DMS 273 (cell line): Measurements from ENCODE around the gene SCAMP4.
"Not testable (repeated sequence)": the region's sequence is repeated elsewhere in the genome, so short reads cannot be mapped to it uniquely, and the experiment has no call there.

Source experiments
- DNase-seq: peaks from one replicate; lab custom pipeline; 2025; ENCODE audit not compliant: unreplicated experiment; lab: John Stamatoyannopoulos, UW

The SCAMP4 gene

DNA sequence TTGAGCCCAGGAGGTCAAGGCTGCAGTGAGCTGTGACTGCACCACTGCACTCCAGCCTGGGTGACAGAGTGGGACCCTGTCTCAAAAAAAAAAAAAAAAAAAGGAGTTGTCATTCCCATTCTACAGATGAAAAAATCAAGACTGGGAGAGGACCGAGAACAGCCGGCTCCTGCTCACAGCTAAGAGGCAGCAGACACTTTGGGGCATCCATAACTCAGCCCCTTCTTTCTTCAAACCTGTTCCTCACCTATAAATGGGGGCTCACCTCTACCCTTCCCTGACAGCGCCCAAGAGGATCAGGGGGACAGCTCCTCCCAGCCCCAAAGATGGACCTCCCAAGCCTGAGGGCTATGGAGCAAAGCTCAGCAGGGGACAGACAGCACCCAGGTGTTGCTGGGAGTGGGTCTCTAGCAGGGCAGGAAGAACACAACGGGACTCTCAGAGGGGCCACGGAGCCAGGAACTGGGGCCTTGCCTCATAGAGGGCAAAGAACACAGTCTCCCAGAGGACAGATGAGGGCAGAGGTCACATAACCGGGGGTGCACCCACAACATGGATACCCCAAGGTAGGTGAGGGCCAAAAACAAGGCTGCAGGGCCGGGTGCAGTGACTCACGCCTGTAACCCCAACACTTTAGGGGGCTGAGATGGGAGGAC, 38.4 kb upstream of the SCAMP4 start:
- DNase-seq = no peak

DNA sequence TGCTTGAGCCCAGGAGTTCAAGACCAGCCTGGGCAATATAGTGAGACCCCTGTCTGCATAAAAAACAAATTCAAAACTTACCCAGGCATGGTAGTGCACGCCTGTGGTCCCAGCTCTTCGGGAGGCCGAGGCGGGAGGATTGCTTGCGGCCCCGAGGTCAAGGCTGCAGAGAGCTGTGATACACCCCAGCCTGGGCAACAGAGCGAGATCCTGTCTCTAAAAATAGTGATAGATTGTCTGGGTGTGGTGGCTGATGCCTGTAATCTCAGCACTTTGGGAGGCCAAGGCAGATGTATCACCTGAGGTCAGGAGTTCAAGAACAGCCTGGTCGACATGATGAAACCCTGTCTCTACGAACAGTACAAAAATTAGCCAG, 37.9 kb upstream of the SCAMP4 start:
- DNase-seq = no peak

DNA sequence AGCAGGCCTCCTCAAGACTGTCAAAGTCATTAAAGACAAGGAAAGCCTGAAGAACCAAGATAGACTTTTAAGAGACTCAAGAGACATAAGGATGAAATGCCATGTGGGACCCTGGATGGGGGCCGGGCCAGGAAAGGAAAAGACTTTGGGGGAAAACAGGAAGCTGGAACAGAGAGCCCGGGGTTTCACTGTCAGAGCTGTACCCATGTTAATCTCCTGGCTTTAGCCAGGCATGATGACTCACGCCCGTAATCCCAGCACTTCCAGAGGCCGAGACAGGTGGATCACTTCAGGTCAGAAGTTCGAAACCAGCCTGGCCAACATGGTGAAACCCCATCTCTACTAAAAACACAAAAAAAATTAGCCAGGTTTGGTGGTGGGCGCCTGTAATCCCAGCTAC, 36.2 kb upstream of the SCAMP4 start:
- no peak for DNase-seq

DNA sequence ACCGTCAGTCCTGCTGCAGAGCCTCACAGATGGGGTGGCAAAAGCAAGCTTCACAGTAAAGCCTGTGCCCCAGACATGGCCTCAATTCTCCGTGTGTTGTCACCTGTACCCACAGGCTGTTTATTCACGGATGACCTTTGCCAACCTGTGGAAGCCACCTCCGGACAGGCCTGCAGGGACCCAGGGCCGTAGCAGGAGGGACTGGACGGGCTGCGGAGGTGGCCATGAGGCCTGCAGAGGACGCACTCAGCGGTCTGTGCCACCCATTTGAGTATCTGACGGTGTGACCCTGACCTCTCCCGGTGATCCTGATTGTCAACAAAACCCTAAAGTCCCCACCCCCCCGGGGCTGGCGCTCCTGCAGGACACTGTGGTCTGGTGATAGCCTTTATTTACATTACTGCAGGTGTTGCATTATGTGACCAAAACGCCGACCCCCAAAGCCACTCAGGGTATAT, 34.0 kb upstream of the SCAMP4 start:
- no peak for DNase-seq

DNA sequence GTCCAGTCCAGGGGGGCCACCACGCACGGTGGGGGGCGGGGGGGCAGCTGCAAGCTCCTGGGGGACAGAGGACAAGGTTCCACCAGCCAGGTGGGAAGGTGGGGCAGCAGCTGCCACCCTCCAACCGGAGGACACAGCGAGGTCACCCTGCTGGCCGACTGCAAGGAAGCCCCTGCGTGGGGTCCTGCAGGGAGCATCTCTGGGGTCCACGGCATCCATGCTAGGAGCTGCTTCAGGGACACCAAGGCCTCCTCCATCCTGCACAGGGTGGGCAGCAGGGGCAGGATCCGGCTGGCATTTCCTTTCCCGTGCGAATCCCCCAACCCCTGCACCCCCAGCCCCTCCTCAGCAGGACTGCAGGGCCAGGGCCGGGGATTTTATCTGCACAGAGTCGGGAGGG, 33.6 kb upstream of the SCAMP4 start:
- no peak for DNase-seq

DNA sequence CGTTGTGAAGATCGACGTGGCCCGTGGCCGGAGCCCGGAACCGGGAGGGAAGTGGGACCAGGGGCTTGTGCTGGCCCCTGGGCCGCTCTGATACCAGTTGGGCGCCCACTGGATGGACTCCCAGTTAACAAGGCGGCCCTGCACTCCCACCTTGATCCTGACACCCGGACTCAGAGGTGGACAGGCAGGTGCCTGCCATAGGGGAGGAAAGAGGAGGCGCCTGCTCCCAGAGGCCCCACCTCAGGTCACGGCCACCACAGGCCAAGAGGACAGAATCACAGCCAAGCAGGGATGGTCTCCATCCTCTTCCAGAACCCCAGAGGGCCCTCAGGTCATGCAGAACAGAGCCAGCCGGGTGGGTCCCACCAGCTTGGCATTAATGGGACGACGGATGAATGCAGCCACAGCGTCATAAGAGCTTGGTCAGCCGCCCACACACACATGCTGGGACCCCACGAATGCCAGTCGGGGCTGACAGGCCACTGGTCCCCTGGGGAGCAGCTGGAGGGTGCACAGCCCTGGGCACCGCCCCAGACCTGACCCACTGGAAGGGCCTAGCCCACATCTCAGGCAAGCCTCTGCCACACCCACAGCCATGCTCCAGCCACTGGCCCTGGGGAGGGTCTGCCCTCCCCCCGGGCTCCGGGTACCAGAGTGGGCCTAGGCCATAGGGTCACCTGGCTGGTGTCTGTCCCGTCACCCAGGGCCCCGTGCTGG, 32.2 kb upstream of the SCAMP4 start:
- DNase-seq = no peak

DNA sequence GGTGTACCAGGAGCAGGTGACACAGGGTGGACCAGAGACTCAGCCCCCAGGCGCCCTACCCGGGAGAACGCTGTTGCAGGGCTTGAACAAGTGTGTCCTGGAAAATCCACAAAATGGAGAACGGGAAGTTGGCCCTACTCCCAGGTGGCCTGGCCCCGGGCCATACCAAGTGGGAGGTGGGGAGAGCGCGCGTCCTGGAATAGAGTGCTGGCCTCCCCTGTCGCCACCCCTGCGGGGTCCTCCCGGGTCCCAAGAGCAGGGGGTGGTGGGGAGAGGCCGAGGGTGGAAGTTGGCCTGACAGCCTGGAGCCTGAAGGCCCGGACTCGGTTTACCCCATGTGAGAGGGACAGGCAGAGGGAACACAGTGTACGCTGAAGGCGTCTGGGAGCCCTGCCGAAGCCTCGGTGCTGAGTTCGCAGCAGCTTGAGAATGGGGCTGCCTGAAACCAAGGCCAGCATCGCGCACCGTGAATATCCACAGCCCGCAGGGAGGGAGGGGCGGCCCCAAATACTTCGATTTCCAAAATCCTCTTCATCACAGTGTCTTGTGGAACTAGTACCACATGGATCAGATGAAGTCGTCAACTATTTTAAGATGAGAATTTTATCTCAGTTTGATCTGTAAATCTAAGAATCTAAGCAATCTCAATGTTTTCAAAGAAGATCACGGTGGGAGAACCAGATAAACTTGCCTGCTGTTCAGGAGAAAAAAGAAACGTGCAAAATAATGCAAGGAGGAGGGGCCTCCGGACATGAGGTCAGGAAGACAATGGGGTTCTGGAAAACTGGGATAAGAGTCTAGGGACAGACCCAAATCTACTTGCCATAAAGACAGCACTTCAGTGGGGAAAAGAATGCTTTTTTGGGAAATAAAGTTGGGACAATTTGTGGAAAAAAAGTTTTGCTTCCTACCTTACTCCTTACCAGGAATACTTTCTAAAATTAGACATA, 31.4 kb upstream of the SCAMP4 start:
- peak; percentile 84 for DNase-seq

DNA sequence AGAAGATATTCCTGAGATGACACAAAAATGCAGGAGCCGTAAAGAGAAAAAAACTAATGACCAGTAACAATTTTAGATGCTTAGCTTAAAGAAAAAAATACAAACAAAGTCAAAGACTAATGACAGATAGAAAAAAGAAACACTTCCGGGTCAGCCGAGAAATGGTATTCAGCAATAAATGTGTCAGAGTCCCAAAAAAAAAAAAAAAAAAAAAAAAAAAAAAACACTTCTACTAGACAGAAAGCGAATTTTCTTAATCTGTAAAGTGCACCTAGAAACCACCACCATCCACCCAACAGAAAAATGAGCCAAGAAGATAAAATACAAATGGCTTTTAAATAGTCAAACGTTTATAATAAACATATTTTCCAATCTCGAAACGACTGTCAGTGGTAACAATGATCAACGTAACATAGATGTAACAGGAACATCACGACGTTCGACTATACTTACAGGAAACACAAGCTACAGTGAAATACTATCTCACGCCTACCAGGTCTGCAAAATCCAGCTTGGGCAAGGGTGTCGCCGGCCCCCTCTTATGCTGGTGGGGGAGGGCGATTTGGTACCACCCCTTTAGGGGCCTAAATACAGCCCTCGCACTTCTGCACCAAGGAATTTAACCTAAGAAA, 30.5 kb upstream of the SCAMP4 start:
- peak; percentile 49 for DNase-seq

DNA sequence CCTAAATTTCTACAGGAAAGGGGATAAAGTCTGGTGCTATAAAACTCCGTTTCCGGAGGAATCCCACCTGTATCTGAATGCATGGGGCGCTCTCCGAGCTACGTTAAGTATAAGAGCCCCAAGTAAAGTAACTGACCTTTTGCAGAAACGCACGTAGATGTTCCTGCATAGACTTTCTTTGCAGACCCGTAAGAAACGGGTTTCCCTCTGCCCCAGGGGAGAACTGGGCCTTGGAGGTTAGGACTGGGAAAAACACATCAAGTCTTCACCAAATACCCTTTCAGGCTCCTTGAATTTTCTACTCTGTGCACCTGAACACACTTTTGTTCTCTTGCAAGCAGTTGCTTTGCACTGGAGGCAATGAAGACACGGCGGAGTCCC, 29.9 kb upstream of the SCAMP4 start:
- not testable (repeated sequence) for DNase-seq

DNA sequence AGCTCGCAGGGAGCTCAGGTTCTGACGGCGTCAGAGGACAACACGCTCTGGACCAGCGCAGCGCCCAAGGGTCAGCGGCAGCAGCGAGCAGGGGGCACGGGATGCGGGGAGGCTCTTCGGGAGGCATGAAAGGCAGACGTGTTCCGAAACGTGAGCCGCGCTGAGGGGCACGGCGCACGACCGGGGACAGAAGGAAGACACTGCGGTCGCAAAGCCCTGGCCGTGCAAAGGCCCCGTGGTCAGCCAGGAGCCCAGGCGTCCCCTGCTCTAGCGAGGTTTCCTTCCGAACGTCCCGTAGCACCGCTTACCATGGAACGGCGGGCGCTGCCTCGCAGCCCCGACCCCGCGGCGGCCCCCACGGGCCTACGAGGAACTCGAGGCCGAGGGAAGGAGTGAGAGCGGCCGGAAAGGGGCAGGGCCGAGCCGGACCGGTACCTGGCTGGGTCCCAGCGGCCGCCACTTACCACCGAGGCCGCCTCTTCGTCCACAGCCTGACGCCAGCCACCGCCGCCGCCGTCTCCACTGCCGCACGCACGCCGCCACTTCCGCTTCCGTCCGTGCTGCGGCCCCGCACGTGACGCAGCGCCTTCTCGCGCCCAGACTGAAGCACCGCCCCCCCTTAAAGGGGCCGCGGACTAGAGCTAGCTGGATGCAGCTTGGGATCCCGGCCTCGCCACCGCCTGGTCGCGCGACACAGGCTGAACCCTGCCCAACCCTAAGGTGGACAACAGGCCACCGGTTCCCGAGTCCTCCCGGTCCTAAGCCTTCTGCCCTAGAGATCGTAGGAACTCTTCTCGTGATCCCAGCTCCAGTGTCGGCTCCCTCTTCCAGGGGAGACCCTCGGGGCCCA, 29.3 kb upstream of the SCAMP4 start:
- DNase-seq = peak; percentile 96

DNA sequence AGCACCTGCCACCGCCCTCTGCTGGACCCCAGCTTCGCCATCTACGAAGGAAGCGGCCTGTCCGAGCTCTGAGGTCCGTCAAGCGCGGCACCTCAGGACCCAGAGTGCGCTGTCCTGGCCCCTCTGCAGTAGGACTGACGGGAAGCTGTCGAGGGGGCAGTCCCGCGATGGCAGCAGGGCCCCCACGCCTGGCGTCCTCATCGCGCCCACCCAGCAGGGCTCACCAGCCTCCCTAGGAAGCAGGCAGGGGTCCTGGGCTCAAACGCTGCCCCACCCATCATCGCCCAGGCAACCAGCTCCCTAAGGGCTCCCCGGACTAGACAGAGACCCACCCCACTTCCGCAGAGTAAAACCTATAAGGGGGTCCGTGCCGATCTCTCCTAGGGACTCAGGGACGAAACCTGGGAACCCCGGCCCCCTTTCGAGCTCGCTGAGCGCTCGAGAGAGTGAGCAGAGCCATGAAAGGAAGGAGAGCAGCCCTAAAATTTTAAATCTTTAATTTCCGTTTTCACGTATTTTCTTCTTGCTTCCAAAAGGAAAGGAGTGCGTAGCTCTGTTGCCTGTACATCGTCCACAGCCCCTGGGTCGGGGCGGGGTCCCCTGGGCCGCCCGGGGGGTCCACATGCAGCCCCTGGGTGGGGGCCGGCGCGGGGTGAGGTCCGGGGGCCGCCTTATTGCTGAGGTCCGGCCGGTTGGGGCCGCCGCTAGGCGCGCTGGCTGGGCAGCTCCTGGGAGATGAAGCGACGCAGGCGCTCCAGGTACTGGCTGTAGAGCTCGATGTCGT, 28.5 kb upstream of the SCAMP4 start:
- not testable (repeated sequence) for DNase-seq

DNA sequence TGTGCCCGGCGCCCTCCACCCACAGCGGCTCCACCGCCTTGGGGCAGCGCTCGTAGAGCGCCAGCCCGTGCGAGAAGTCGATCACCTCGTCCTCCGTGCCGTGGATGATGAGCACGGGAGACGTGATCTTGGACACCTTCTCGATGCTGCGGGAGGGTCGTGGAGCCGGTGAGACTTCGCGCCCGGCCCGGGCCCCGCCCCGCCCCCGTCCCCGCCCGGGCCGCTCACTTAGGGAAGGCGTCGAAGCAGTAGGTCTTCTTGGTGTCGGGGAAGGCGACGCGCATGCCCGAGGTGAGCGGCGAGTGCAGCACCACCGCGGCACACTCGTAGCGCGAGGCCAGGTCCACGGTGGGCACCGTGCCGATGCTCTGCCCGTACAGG, 27.9 kb upstream of the SCAMP4 start:
- not testable (repeated sequence) for DNase-seq

DNA sequence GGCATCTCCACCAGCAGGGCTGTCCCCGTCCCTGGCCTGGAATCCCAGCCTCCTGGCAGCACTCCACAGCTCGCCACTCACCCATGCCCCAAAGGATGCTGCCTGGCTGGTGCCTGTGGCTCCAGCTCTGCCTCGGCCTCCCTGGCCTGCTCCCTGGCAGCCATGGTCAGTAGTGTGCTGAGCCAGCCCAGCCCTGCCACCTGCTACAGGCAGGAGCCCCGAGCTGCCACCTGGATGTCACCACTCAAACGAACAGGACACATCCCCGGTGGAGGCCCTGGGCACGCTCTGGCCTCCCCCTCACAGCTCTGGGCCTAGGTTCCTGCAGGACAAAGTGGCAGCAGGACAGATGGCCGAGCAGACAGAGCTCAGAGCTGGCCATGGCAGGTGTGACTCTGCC, 26.6 kb upstream of the SCAMP4 start:
- not testable (repeated sequence) for DNase-seq

DNA sequence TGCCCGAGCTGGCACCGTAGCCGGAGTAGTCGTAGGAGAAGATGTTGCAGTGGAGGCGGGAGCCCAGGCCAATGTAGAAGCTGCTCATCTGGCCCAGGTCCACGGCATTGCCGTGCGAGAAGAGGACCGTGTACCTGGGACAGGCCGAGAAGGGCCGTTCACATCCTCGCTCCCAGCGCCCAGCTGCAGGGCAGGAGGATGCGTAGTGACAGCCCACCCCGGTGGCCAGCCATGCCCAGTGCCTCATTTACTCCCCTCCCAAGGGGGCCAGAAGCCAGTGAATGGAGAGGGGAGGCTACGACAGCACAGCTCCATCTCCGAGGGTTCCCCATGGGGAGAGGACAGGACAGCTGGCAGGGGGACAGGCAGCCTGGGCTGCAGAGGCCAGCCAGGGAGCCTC, 25.2 kb upstream of the SCAMP4 start:
- DNase-seq = not testable (repeated sequence)

DNA sequence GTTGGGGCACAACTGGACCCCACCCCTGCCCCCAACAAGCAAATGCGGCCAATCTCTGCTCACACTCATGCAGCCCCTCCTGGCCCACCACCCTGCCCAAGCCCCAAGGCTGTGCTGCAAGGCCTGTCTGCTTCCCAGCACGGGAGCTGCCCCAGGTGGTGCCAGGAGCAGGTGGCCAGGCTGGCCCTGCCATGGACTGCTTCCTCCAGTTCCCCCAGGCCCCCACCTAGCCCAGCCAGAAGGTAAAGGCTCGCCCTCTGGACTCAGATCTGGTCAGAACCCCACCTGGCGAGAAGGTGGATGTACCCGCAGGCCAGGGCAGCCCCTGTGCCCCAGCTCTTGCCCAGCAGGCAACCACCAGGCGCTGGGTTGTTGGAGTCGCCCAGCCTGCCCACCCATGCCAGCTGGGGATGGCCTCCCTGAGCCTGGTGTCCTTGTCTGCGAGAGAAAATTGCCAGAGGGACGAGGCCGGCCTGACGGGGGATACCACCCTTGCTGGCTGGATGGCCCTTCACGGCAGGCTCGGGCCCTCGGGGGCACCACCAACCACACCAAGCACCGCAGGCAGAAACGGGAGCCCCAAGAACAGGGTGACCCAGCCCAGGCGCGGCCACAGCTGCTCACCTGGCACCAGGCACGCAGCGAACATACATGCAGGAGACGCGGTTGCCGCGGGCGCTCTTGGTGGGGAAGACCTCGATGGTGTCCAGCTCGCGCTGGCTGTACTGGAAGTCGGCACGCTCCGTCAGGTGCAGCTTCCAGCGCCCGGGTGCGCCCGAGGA, 24.4 kb upstream of the SCAMP4 start:
- no peak for DNase-seq

DNA sequence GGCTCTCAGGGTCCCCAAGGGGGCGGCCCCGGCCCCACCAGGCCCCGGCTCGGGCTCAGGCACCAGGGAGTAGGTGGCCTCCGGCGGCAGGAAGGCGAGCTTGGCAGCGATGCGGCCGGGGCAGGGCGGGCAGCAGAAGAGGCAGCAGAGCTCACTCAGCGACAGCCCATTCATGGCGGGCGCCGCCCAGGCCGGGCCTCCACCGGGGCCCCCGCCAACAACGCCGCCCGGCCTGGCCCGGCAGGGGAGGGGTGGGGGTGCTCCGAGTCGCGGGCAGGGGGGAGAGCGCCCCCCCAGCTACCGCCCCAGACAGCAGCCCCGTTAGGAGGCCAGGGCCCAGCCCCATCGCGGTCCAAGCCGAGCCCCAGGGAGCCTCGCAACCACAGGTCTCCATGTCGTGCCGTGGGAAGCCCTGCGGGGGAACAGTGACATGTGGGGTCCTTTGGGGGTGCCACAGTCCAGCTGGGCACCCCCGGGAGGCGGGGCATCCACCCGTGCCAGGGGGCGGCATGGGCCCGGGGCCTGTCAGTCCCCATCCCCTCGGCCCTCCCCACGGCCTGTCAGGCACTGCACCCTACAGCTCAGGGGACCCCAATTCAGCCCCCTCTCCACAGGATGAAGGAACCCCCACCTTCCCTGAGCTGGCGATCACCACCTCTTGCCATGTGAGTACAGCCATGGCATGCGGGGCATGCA, 23.7 kb upstream of the SCAMP4 start:
- DNase-seq = not testable (repeated sequence)

DNA sequence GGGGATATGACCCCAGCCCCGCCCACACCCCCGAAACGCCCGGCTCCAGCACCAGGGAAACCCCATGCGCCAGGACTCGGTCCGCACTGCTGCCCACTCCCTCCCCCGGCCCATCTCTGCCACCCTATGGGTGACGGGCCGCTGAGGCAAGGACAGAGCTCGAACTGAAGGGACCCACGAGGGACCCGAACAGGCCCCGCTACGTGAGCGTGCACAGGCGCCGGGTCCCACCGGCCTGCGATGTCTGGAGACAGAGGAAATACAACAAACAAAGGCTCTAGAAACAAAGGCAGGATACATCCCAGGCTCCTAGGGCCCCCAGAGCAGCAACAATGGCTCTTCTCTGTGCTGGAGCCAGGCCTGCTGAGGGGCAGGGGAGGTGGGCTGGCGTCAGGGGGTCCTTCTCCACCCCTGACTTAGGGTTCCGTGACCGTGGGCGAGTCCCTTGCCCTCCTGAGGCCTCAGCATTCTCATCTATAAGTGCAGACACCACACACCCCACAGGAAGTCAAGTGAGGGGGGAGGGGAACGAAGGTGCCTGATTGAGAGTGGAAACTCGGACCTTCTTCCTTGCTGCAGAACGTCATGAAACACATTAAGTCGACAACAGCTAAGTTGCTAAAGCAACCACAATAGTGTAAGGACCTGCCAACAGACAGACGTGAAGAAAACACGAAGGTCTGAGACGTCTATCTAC, 23.0 kb upstream of the SCAMP4 start:
- no peak for DNase-seq
